HG03469 (cell line): Measurements from ENCODE around the gene C12orf75.

Source experiments
- ATAC-seq: cut with Tn5 transposase; IDR thresholded peaks from one replicate; pipeline ENCODE4 v1.9.1; 2021; ENCODE audit warnings: mild to moderate bottlenecking, moderate library complexity, moderate number of reproducible peaks; ENCODE audit not compliant: unreplicated experiment

The C12orf75 gene

DNA sequence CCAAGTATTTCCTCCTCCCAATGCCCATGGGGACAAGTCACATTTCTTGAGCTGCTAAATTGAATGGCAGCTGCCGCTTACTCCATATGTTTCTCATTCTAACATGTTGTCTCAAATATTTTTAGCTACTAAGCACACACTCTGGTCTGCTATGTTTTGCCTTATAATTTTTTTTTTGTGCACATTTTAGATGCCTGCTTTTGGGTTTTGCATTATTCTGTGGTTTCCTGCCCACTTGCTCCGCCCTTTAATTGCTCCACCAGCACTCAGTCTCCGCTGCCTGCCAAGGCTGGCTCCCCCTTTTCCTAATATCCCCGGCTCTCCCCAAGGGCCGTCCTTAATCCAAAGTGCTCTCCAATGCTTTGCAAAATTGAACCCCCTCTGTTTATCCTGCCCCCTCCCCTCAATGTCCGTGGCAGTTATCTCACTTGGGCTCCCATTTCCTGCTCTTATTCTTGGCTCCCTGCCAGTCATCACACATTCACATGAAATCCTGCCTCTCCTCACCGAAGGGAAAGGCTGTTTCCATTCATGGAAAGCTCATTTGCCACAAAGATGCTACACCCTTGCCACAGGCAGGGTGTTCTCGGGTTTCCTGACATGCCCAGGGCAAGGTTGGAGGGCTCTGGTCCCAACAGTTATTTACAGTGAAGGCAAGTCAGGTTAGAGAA, 79.4 kb downstream of the C12orf75 start:
- no peak for ATAC-seq

DNA sequence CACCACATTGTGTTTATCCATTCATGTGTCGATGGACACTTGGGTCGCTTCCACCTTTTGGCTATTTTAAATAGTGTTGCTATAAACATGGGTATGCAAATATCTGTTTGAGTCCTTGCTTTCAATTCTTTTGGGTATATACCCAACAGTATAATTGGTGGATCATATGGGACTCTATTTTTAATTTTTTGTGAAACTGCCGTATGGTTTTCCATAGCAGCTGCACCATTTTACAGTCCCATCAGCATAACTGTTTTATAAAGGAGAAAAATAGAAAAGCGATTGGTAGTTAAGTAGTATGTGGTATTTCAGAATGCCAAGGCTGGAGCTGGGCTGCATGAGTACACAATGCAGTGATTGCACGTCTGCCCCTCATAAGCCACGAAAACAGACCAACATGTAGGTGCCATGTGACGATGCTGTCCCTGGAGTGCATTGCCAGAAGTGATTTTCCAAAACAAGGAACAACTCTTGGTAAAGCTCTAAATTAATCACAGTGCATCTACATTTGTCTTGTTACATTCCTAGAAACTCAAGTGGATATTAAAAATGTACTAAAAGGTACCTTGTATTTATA, 83.5 kb downstream of the C12orf75 start:
- no peak for ATAC-seq

DNA sequence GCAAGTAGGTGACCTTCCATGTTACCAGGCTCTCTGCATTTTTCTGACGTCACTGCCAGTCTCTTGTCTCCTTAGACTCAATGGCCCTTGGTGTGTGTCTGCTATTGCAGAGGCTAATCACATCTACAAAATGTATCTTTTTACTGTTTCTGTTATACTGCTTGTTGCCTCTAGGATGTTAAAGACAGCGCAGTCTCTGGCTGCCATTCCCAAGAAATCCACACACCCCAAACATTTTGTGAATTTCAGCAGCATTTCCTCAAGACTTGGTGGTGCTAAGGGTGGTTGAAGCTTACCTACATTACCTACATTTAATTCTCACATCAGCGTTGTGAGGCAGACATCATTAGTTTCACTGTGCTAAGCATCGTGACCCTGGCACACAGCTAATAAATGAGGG, 87.2 kb downstream of the C12orf75 start:
- ATAC-seq = no peak

DNA sequence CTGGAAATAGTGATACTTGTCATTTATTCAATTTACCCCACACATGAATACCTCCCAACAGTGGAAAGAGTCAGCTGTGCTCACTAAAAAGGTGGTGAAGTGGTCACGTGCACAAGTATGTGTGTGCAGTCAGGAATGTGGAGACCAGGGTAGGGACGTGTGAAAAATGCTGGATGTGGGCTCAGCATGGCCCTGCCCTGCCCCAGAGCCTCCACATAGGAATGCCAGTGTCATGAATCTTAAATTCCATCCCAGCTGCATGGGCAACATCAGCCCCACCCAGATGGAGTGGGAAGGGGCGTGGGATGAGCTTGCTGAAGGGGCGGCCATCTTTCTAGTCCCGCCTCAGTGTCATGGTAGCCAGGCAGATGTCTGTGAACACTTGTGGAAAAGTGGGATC, 87.7 kb downstream of the C12orf75 start:
- ATAC-seq = no peak

DNA sequence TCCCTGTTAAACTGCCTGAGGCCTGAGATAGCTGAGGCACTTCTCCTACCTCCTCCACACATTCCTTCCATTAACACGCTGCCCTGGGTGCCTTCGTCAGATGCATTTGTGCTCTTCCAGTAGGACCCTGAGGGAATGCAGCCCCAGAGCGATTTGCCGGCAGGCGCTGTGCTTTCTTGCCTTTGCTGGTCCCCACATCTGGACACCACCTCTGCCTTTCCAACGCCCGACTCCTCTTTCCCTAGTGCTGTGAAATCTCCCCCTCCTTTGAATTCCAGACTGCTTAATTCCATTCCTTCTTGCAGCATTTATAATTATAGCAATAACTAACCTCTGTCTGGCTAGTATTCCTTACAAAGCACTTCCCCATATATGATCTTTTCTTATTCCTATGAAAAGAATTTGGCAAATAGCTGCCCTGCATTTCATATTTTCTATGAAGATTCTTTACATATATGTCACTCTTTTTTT, 88.4 kb downstream of the C12orf75 start:
- ATAC-seq = no peak

DNA sequence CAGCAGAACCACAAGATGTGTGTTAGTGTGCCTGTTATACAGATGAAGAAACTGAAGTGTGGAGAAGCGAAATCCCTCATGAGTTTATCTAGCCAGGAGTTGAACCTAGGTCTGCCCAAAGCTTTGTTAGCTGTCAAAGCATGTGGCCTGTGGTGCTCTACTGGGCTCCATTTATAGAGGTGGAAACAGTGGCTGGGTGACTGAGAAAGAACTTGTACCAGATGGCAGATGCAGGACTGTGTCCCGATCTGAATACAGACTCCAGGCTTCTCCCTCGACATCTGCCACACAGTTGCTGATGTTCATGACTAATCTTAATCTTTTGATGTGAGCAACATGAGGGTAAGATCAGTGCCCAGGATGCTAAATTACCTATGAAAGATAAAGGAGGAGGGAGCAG, 89.1 kb downstream of the C12orf75 start:
- no peak for ATAC-seq

DNA sequence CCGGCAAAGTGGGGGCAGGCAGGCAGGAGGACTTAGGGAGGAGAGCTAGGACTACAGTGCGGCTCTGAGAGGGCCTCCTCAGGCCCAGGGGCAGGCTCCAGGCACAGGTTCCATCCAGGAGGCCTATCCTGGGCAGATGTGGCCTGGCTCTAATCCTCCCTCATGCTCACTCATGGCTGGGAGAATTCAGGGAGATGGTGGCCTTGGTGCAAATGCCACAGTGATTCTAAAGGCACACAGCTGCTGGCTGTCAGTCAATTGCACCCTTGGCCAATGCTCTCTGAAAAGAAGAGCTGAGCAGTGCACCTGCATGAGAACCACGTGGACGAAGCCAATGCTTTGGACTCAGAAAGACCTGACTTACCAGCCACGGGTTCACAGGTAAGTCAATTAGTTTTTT, 89.6 kb downstream of the C12orf75 start:
- no peak for ATAC-seq

DNA sequence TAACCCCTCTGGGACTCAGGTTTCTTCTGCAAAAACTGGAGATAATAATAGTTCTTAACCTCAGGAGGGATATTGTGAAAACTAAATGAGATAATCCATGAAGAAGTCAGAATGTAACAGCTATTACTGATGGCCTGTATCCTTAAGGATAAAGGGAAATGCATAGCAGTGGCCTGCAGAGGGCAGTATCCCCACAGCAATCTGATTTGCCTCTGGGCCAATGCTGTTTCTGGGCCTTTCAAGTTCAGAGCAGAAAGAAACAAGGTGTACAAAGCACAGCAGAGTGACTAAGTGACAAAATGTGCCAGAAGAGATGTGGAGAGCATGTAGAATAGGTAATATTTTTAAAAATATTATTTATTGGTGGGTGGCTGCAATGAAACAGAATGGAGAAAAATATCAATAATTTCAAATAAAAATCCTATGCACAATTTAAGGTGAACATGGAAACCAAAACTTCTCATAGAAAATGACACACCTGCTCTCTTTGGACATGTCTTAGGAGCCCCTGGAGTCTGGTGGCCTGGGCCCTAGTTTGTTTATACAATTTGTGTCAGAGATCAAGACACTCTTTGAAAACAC, 90.3 kb downstream of the C12orf75 start:
- ATAC-seq = no peak
